ENCODE results near the gene FLT3.

FLT3 gene

DNA sequence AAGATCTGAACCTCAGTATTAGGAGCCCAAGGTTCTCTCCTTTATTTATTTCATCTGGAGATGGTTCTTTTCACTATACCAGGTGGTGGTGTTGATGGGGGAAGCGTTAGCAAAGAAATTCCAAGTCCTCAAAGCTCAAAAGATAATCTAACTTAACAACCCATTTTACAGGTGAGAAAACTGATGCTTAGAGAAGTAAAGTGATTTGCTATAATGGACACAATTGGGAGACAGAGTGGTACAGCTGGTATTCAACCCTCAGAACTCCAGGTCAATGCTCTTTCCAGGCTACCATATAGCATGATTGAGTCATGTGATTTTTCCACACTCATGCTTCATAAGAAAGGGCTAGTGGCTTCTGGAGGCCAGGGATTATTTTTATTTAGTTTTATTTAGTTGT is 86.9 kb downstream of the FLT3 start:
- no peaks in the 10 kb centered on the region for H3K79me2 ChIP-seq (ENCODE audit: low read length)
- no peaks in the 10 kb centered on the region for H4K20me1 ChIP-seq (ENCODE audit: insufficient read depth, low read length)
- no peak for DNase-seq
- no peak overlapping the region for H3K4me3 ChIP-seq (ENCODE audit: low read length)
- H3F3A ChIP-seq (ENCODE audit: insufficient read depth, low read length): no peaks in the 10 kb centered on the region
- H3K27ac ChIP-seq (ENCODE audit: low read length): no peak overlapping the region
- no peak overlapping the region for H2AFZ ChIP-seq (ENCODE audit: low read length)
- no peaks in the 10 kb centered on the region for H3K9me2 ChIP-seq (replicated peaks; ENCODE audit: insufficient read depth, low read length)
- H3K4me2 ChIP-seq (ENCODE audit: low read depth, low read length): no peak overlapping the region
- no peaks in the 10 kb centered on the region for H3K27me3 ChIP-seq (replicated peaks; ENCODE audit: insufficient read depth, low read length)
- TF ChIP-seq EZH2 (optimal IDR thresholded peaks at IDR 0.05; ENCODE audit: low read depth, low read length) (no peak), EZH2phosphoT487 (IDR thresholded peaks at IDR 0.05; ENCODE audit: low read length) (no peak)
- TF ChIP-seq, protein P1, sequence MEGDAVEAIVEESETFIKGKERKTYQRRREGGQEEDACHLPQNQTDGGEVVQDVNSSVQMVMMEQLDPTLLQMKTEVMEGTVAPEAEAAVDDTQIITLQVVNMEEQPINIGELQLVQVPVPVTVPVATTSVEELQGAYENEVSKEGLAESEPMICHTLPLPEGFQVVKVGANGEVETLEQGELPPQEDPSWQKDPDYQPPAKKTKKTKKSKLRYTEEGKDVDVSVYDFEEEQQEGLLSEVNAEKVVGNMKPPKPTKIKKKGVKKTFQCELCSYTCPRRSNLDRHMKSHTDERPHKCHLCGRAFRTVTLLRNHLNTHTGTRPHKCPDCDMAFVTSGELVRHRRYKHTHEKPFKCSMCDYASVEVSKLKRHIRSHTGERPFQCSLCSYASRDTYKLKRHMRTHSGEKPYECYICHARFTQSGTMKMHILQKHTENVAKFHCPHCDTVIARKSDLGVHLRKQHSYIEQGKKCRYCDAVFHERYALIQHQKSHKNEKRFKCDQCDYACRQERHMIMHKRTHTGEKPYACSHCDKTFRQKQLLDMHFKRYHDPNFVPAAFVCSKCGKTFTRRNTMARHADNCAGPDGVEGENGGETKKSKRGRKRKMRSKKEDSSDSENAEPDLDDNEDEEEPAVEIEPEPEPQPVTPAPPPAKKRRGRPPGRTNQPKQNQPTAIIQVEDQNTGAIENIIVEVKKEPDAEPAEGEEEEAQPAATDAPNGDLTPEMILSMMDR (IDR thresholded peaks at IDR 0.05; ENCODE audit: low read length): no peak
- H3K36me3 ChIP-seq (replicated peaks; ENCODE audit: insufficient read depth, low read length): no peaks in the 10 kb centered on the region
- no peaks in the 10 kb centered on the region for H3K4me1 ChIP-seq (ENCODE audit: low read length)
- H3K9me3 ChIP-seq (replicated peaks; ENCODE audit: insufficient read depth, low read length): no peaks in the 10 kb centered on the region
- no peak overlapping the region for H3K9ac ChIP-seq (ENCODE audit: low read length)

DNA sequence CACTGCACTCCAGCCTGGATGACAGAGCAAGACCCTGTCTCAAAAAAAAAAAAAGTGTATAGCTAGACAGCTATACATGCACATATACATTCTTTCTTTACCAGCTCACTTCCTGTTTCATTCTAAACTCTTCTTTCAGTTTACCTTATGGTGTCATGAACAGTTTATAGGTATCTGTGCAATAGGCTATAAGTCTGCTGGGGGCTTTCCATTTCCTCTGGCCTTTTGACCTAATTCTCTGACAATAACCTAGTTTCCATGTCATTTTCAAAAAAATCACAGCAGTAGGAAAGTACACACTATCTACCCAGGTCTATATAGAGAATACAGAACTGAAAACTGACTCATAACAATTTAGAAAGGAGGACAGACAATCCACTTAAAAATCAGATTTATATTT is 87.5 kb downstream of the FLT3 start:
- TF ChIP-seq EZH2phosphoT487 (IDR thresholded peaks at IDR 0.05; ENCODE audit: low read length): no peak
- TF ChIP-seq EZH2 (optimal IDR thresholded peaks at IDR 0.05; ENCODE audit: low read depth, low read length): no peak
- TF ChIP-seq, protein P1 (IDR thresholded peaks at IDR 0.05; ENCODE audit: low read length): no peak
- Histone ChIP-seq H3K79me2 (ENCODE audit: low read length) (no peaks in the 10 kb centered on the region), H3K4me1 (ENCODE audit: low read length) (no peaks in the 10 kb centered on the region), H3K9me3 (replicated peaks; ENCODE audit: insufficient read depth, low read length) (no peaks in the 10 kb centered on the region), H3K27me3 (replicated peaks; ENCODE audit: insufficient read depth, low read length) (no peaks in the 10 kb centered on the region), H3K9me2 (replicated peaks; ENCODE audit: insufficient read depth, low read length) (no peaks in the 10 kb centered on the region), H3K27ac (ENCODE audit: low read length) (no peak overlapping the region), H3K9ac (ENCODE audit: low read length) (no peak overlapping the region), H3F3A (ENCODE audit: insufficient read depth, low read length) (no peaks in the 10 kb centered on the region), H4K20me1 (ENCODE audit: insufficient read depth, low read length) (no peaks in the 10 kb centered on the region), H3K36me3 (replicated peaks; ENCODE audit: insufficient read depth, low read length) (no peaks in the 10 kb centered on the region), H3K4me3 (ENCODE audit: low read length) (no peak overlapping the region), H2AFZ (ENCODE audit: low read length) (no peak overlapping the region), H3K4me2 (ENCODE audit: low read depth, low read length) (no peak overlapping the region)
- peak; percentile 77 for DNase-seq

DNA sequence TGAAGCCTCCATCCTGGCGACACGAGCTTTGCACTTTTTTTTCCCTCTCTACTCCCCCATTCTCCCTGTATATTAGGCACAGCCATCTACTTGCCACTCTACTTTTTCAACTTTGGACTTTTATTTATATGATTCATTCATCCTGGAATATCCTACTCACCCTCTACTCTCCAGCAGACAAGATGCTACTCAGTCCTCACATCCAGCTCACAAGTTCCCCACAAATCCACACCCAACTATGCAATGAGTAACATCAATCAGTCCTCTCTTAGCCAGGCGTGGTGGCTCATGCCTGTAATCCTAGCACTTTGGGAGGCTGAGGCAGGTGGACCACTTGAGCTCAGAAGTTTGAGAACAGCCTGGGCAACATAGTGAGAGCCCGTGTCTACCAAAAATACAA is 88.0 kb downstream of the FLT3 start:
- H3K27ac ChIP-seq (ENCODE audit: low read length): no peak overlapping the region
- TF ChIP-seq EZH2phosphoT487 (IDR thresholded peaks at IDR 0.05; ENCODE audit: low read length): no peak
- TF ChIP-seq, protein P1 (IDR thresholded peaks at IDR 0.05; ENCODE audit: low read length): no peak
- TF ChIP-seq EZH2 (optimal IDR thresholded peaks at IDR 0.05; ENCODE audit: low read depth, low read length): no peak
- no peaks in the 10 kb centered on the region for H3K27me3 ChIP-seq (replicated peaks; ENCODE audit: insufficient read depth, low read length)
- H3K79me2 ChIP-seq (ENCODE audit: low read length): no peaks in the 10 kb centered on the region
- no peak overlapping the region for H3K4me2 ChIP-seq (ENCODE audit: low read depth, low read length)
- DNase-seq: no peak
- no peaks in the 10 kb centered on the region for H3K9me2 ChIP-seq (replicated peaks; ENCODE audit: insufficient read depth, low read length)
- H3K9me3 ChIP-seq (replicated peaks; ENCODE audit: insufficient read depth, low read length): no peaks in the 10 kb centered on the region
- H3K9ac ChIP-seq (ENCODE audit: low read length): no peak overlapping the region
- H3K4me3 ChIP-seq (ENCODE audit: low read length): no peak overlapping the region
- no peak overlapping the region for H2AFZ ChIP-seq (ENCODE audit: low read length)
- no peaks in the 10 kb centered on the region for H4K20me1 ChIP-seq (ENCODE audit: insufficient read depth, low read length)
- no peaks in the 10 kb centered on the region for H3K36me3 ChIP-seq (replicated peaks; ENCODE audit: insufficient read depth, low read length)
- no peaks in the 10 kb centered on the region for H3F3A ChIP-seq (ENCODE audit: insufficient read depth, low read length)
- no peaks in the 10 kb centered on the region for H3K4me1 ChIP-seq (ENCODE audit: low read length)
